HUDEP-2 (cell line): ENCODE data around the gene HIPK2.

Experiments used
- DNase-seq, 76 experiments: peaks; one replicate each; lab custom pipeline; 2025; ENCODE audit not compliant: unreplicated experiment in 76 of 76; lab: John Stamatoyannopoulos, UW

Gene HIPK2

DNA sequence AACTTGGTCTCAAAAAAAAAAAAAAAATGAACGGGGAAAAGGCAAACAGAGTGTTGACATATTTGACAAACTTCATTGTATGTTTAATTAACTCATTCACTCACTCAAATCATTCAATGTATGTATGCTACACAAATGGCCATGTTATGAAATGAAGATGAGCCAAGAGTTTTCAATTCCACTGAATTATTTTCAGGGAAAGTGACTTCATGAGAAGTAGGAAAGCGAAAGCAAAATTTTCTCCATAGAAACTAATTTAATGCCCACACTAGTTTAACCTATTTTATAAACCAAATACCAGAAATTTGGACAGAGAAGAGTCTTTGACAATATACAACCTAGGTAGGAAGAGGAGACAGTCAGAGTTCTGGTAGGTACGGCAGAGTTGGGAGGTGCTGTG is 119.5 kb downstream of the HIPK2 start:
- DNase-seq = no peak

GRCh38 chr7:139657725-139658124 is 120.1 kb downstream of the HIPK2 start:
- no peak for DNase-seq

GRCh38 chr7:139656387-139656786 is 121.4 kb downstream of the HIPK2 start:
- DNase-seq = no peak

- DNase-seq = no peak
These were observed 122.5 kb downstream of the HIPK2 start for GRCh38 chr7:139655305-139655704.

DNA sequence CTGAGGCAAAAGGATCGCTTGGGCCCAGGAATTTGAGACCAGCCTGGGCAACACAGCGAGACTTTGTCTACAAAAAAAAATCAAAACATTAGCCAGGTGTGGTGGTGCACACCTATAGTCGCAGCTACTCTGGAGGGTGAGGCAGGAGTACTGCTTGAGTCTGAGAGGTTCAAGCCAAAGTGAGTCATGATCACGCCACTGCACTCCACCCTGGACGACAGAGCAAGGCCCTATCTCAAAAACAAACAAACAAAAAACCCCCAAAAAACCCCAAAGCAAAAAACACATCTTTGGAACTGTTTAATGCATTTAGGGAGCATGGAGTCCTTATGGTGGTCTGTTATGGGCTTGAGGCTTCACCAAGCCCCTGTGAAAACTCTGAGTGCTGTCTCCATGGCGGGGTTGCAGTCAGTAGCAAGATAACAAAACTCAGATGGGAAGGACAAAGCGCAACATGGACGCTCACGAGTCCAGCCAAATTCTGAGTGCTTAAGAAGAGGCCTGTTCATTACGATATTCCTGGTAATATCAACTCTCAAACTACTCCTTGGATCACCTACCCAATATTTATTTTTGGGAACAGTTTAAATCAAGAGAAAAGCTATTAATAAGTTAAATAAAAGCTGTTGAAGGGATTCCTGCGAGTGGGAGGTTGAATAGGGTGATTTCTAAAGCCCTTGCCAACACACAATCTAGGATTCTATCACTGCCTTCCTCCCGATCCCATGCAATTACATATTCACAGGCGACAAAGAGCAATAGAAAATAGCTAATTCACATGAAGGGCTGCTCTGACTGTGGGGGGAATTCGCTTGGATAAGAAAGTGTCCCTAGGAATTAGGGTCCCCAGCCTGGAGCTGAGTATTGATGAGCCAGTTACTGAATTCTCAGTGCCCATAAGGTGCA is 123.3 kb downstream of the HIPK2 start:
- no peak for DNase-seq

DNA sequence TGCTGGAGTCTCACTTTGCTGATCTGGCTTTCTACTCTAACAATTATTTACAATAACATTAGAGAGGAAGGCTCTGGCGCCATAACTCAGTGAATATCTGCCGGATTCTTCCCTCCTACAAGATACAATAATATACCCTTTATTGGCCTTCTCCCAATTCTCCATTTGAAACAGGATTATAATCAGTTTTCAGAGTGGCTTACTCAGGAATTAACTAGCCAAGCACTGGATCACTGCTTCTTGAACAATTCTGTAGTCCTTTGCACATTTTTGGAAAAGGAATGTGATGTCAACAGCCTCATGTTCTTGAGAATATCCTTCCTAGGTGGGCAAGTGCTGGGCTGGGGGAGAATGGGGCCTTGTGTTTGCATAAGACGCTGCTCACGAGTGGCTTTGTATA is 125.9 kb downstream of the HIPK2 start:
- DNase-seq = no peak

DNA sequence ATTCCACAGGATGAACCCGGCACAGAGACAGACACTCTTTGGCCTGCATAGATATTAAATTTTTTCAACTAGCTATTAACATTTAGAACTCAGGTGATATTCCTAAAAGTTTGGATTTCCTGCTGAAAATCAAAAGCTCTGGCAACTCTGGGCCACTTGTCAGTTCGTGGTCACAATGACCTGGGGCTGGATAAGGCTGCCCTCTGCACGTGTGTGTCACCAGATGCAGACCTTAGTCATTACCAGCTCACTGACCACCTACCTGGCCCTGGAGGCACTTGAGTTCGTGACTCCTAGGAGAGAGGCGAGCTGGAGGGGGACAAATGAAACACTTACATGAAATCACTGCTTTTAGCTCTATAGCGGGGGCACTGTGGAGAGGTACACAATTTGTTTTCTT is 126.5 kb downstream of the HIPK2 start:
- no peak for DNase-seq

- no peak for DNase-seq
These were observed 127.2 kb downstream of the HIPK2 start for GRCh38 chr7:139650429-139651100.

DNA sequence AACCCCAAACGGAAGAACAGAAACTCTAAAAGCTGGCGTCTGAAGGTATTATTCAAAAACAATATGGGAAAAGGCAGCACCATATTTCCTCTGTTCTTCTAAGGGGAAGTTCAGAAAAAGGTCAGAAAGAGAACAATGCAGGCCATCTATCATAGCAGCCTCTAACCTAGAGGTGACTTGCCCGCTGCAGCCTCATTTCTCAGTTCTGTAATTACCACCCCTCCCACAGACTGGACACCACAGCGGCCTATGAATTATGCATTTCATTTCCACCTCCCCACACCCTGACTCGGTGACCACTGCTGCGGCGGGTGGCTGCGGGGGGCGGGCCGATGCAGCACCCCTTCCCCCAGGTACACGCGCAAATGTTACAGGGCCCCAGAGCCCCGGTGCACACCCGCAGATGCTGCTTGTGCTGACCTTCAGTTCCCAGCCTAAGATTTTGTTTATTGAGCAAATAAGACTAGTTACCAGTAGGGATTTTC is 128.8 kb downstream of the HIPK2 start:
- DNase-seq = no peak

DNA sequence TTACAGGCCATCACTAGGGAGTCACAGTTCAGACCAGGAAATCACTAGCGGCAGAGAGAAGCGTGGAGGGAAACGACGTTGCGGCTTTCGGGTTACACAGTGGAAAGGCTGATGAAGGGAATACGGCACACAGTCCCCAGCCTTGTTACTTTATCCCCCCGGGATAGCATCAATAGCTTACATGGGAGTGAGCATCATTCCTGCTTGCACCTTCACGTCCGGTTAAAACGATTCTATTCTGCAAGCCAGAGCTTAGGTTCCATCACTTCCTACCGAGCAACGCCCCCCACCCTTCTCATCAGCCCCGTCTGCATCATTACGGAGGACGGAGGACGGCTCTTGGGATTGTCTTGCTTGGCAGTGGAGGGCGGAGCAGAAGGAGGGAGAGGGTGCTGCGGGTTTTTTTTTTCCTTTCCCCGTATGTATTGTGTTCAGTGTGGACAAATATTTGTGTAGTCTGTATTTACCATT is 129.4 kb downstream of the HIPK2 start:
- DNase-seq = no peak

- no peak for DNase-seq
These were observed 129.9 kb downstream of the HIPK2 start for GRCh38 chr7:139647814-139648390.

GRCh38 chr7:139647085-139647484 is 130.7 kb downstream of the HIPK2 start:
- DNase-seq = no peak

GRCh38 chr7:139646566-139646965 is 131.2 kb downstream of the HIPK2 start:
- DNase-seq = no peak

DNA sequence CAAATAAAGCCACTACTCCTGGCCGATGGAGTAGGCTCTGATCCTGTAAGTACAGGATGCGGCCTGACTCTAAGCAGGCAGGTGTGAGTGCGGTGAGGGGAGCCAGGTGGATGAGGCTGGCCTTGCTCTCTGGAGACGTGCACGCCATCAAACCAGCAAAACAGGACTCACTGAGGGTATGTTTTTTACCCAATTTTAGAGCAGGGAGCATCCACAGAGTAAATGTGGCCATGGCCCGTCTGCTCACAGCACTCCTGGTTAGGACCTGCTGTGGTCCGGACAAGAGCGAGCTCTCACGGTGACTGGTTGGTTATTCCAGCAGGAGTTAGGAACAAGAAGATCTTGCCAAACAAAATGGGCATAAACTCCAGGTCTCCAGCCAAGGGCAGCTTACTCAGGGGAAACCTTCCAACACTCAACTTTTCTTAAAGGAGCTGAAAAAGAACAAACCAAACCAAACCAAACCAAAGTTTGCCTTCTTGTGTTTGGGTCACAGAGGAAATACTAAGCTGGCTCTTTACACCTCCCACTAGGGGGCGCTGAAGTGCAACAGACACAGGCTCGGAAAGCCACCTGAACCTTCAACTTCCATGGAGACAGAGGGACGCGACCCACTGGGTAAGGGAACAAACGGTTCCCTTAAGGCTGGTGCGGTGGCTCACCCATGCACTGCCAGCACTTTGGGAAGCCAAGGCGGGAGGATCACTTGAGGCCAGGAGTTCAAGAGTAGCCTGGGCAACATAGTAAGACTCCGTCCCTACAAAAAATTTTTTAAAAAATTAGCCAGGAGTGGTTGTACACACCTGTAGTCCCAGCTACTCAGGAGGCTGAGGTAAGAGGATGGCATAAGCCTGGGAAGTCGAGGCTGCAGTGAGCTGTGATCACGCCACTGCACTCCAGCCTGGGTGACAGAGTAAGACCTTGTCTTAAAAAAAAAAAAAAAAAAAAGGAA is 131.9 kb downstream of the HIPK2 start:
- DNase-seq = peak in 69 of 76 experiments; percentile 3 to 75 (median 48)

DNA sequence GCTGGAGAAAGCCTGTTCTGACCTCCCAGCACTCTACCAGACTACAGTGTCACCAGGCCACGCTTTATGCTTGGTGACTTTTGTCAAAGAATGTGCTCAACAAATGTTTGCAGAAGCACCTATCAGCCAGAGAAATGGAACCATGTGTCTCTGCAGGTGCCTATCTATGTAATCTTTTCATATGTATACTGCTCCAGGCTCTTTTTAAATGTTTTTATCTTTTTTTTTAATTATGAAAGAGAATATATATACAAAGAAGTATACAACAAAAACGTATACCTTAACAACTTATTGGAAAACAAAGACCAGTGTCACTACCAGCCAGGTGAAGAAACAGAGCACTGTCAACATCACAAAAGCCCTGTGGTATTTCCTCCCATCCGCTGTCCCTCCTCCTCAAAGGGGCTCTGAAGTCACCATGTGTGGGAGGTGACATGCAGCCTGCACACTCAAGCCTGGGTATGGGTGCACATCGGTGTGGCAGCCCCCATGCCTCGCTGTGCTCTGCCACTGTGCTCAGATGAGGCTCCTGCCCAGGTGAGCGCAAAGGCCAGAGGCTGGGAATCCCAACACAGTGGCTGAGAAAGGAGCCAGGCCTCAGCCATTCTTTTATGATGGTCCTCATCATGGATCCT is 133.7 kb downstream of the HIPK2 start:
- no peak for DNase-seq

DNA sequence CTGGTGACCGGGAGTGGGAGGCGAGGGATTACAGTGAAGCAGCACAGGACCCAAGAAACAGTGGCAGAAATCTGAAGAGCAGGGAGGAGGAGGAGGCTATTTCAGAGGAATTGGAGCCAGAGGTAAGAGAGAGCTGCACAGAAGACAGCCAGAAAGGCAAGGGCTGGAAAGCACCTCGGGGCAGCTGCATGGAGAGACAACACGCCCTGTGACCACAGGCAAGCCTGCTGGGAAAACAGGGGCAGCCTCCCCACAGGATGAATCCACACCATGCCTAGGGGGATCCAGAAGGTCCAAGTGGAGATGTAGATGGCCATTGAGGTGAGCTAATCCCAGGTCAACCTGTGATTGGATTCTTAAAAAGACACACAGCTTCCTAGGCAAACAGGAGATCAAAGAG is 135.5 kb downstream of the HIPK2 start:
- no peak for DNase-seq

GRCh38 chr7:139641337-139641992 is 136.3 kb downstream of the HIPK2 start:
- DNase-seq = no peak

- no peak for DNase-seq
These were observed 137.1 kb downstream of the HIPK2 start for GRCh38 chr7:139640681-139641080.

DNA sequence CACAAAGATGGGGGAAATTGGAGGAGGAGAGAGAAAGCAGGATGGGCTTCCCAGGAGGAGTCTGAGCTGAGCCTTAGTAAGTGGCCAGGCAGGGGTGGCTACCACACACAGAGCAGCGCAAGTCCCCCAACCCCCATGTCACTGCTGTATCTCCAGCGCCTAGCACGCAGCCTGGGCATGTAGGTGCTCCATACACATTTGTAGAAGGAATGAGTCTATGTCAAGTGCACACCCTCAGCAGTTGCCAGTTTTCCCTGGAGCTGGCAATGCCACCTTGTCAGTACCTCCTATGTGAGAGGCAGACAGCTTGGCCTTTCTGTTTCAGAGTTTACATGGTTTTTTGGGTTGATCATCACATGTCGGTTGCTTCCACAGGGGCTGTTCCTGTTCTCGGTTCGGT is 138.2 kb downstream of the HIPK2 start:
- DNase-seq = no peak
